ENCODE measurements around the gene OLFML2B. TPM values are rescaled to one million over a fixed set of nuclear protein-coding genes. Genes with fewer than 3 reads are reported as not detected.

OLFML2B gene
- total RNA-seq, 1 experiment from 2014 or later: 3.4 TPM

- TF ChIP-seq, protein P1, sequence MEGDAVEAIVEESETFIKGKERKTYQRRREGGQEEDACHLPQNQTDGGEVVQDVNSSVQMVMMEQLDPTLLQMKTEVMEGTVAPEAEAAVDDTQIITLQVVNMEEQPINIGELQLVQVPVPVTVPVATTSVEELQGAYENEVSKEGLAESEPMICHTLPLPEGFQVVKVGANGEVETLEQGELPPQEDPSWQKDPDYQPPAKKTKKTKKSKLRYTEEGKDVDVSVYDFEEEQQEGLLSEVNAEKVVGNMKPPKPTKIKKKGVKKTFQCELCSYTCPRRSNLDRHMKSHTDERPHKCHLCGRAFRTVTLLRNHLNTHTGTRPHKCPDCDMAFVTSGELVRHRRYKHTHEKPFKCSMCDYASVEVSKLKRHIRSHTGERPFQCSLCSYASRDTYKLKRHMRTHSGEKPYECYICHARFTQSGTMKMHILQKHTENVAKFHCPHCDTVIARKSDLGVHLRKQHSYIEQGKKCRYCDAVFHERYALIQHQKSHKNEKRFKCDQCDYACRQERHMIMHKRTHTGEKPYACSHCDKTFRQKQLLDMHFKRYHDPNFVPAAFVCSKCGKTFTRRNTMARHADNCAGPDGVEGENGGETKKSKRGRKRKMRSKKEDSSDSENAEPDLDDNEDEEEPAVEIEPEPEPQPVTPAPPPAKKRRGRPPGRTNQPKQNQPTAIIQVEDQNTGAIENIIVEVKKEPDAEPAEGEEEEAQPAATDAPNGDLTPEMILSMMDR (conservative IDR thresholded peaks at IDR 0.05; ENCODE audit: low read depth, low read length): no peak
- TF ChIP-seq EZH2 (IDR thresholded peaks at IDR 0.05; ENCODE audit: borderline replicate concordance, low read depth, low read length, poor library complexity, severe bottlenecking): no peak
- no TSS peak for BruUV-seq (replicated peaks)
- Histone ChIP-seq H3K4me3 (ENCODE audit: low read depth, low read length, poor library complexity, severe bottlenecking) (no peak overlapping the region), H3K27me3 (replicated peaks; ENCODE audit: insufficient read depth, low read depth, low read length, poor library complexity) (peaks cover 5% of the 10 kb centered on the region), H3K9me3 (ENCODE audit: low read depth, low read length, poor library complexity, severe bottlenecking) (no peaks in the 10 kb centered on the region), H3K4me1 (ENCODE audit: insufficient read depth, low read length, poor library complexity, severe bottlenecking) (peaks cover 4% of the 10 kb centered on the region), H3K27ac (ENCODE audit: low read depth, low read length, poor library complexity, severe bottlenecking) (no peak overlapping the region), H3K36me3 (ENCODE audit: insufficient read depth, low read length, poor library complexity, severe bottlenecking) (no peaks in the 10 kb centered on the region)
- ChIA-PET POLR2A (ENCODE audit: low non-redundant PET) (no interaction called here), CTCF (interaction anchor here (1.1 kb wide), 1 partner anchor 235 kb away, joined by 4 read pairs; no protein-coding TSS in a partner anchor)
- intact Hi-C loops (cut with micrococcal nuclease; ENCODE audit: unreplicated experiment): no loop called here
- no peak for DNase-seq (ENCODE audit: low spot score)
Measured at GRCh38 chr1:162026881-162027280, 3.2 kb upstream of the OLFML2B start.

DNA sequence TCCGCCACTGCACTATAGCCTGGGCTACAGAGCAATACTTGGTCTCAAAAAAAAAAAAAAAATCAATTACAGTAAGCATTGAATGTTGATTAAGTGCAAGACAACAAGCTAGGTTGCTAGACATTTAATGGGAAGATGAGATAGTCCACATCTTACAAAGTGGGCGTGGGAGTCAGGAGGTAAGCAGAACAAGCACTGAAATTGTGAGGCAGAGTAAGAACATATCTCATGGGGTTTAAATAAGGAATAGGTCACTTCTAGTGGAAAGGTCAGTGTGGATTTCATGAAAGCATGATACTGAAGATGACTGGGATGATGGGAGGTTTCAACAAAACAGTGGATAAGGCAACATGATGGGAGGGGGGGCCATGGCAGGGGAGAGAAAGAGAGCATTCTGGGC, 1.9 kb upstream of the OLFML2B start:
- intact Hi-C loops (cut with micrococcal nuclease; ENCODE audit: unreplicated experiment): no loop called here
- peaks cover 14% of the 10 kb centered on the region for H3K4me1 ChIP-seq (ENCODE audit: insufficient read depth, low read length, poor library complexity, severe bottlenecking)
- no peaks in the 10 kb centered on the region for H3K9me3 ChIP-seq (ENCODE audit: low read depth, low read length, poor library complexity, severe bottlenecking)
- ChIA-PET POLR2A (ENCODE audit: low non-redundant PET) (no interaction called here), CTCF (no interaction called here)
- H3K4me3 ChIP-seq (ENCODE audit: low read depth, low read length, poor library complexity, severe bottlenecking): no peak overlapping the region
- H3K27ac ChIP-seq (ENCODE audit: low read depth, low read length, poor library complexity, severe bottlenecking): no peak overlapping the region
- DNase-seq (ENCODE audit: low spot score): no peak
- H3K27me3 ChIP-seq (replicated peaks; ENCODE audit: insufficient read depth, low read depth, low read length, poor library complexity): peaks cover 5% of the 10 kb centered on the region
- H3K36me3 ChIP-seq (ENCODE audit: insufficient read depth, low read length, poor library complexity, severe bottlenecking): no peaks in the 10 kb centered on the region
- BruUV-seq (replicated peaks): no TSS peak
- TF ChIP-seq EZH2 (IDR thresholded peaks at IDR 0.05; ENCODE audit: borderline replicate concordance, low read depth, low read length, poor library complexity, severe bottlenecking): no peak
- TF ChIP-seq, protein P1 (conservative IDR thresholded peaks at IDR 0.05; ENCODE audit: low read depth, low read length): no peak

- intact Hi-C loops (cut with micrococcal nuclease; ENCODE audit: unreplicated experiment): loop anchor here (5.0 kb wide), 1 partner anchor 231 kb away; no protein-coding TSS in a partner anchor
- DNase-seq (ENCODE audit: low spot score): no peak
- Histone ChIP-seq H3K9me3 (ENCODE audit: low read depth, low read length, poor library complexity, severe bottlenecking) (no peaks in the 10 kb centered on the region), H3K27ac (ENCODE audit: low read depth, low read length, poor library complexity, severe bottlenecking) (no peak overlapping the region), H3K4me3 (ENCODE audit: low read depth, low read length, poor library complexity, severe bottlenecking) (peak overlapping the region; percentile 74), H3K27me3 (replicated peaks; ENCODE audit: insufficient read depth, low read depth, low read length, poor library complexity) (peaks cover 5% of the 10 kb centered on the region), H3K4me1 (ENCODE audit: insufficient read depth, low read length, poor library complexity, severe bottlenecking) (peaks cover 24% of the 10 kb centered on the region), H3K36me3 (ENCODE audit: insufficient read depth, low read length, poor library complexity, severe bottlenecking) (no peaks in the 10 kb centered on the region)
- no TSS peak for BruUV-seq (replicated peaks)
- POLR2A ChIA-PET (ENCODE audit: low non-redundant PET): no interaction called here
- TF ChIP-seq, protein P1 (conservative IDR thresholded peaks at IDR 0.05; ENCODE audit: low read depth, low read length): no peak
- TF ChIP-seq EZH2 (IDR thresholded peaks at IDR 0.05; ENCODE audit: borderline replicate concordance, low read depth, low read length, poor library complexity, severe bottlenecking): no peak
- CTCF ChIA-PET: interaction anchor here (0.5 to 1.8 kb wide), 5 partner anchors 12 to 488 kb away, joined by 3 to 13 read pairs (median 4); no protein-coding TSS in a partner anchor
Measured at GRCh38 chr1:162023181-162023546, 505 bp downstream of the OLFML2B start.
